Activated naive CD8-positive, alpha-beta T cell treated with anti-CD3 and anti-CD28 coated beads, Interleukin-2, amount 50 U/mL, for 16 hours (primary cell): ENCODE measurements around the gene TIMP3.
"Not testable (repeated sequence)": the region's sequence is repeated elsewhere in the genome, so short reads cannot be mapped to it uniquely, and the experiment has no call there.

ENCODE experiments used
- DNase-seq: peaks from one replicate; pipeline ENCODE4 v3.0.0-alpha.2; 2020; ENCODE audit warnings: low read depth, low spot score

TIMP3 gene

GRCh38 chr22:32854351-32854804, 52.9 kb downstream of the TIMP3 start:
- no peak for DNase-seq

GRCh38 chr22:32855045-32855756, 53.7 kb downstream of the TIMP3 start:
- no peak for DNase-seq

DNA sequence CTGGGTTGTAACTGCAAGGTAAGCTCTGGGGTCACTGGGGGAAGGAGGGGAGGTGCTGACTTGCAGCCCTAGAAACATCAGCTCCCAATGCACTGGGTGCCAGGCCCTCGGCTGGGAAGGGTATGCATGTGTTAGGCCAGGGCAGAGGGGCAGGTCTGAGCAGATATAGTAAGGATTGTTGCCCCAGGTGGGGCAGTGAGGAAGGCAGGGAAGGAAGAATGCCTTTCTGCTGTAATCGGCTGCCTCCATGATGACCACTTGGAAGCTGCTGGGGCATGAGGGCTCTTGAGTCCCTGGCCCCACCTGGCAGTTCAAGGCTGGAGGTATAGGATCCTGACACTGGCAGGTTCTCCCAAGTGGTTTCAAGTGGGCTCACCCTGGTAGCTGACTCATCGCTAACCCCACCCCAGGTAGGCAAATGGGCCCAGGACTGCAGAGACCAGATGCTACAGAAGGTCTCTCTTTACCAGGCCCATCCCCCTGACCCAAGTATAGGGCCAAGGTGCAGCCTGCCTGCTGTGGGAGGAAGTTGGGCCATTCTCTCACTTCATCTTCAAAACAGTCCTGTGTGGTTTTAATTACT, 56.7 kb downstream of the TIMP3 start:
- DNase-seq: no peak

GRCh38 chr22:32858957-32859356, 57.5 kb downstream of the TIMP3 start:
- no peak for DNase-seq

GRCh38 chr22:32859743-32860142, 58.2 kb downstream of the TIMP3 start:
- no peak for DNase-seq

GRCh38 chr22:32861330-32861729, 59.8 kb downstream of the TIMP3 start:
- DNase-seq: no peak

GRCh38 chr22:32862083-32862482, 60.6 kb downstream of the TIMP3 start:
- DNase-seq: no peak

DNA sequence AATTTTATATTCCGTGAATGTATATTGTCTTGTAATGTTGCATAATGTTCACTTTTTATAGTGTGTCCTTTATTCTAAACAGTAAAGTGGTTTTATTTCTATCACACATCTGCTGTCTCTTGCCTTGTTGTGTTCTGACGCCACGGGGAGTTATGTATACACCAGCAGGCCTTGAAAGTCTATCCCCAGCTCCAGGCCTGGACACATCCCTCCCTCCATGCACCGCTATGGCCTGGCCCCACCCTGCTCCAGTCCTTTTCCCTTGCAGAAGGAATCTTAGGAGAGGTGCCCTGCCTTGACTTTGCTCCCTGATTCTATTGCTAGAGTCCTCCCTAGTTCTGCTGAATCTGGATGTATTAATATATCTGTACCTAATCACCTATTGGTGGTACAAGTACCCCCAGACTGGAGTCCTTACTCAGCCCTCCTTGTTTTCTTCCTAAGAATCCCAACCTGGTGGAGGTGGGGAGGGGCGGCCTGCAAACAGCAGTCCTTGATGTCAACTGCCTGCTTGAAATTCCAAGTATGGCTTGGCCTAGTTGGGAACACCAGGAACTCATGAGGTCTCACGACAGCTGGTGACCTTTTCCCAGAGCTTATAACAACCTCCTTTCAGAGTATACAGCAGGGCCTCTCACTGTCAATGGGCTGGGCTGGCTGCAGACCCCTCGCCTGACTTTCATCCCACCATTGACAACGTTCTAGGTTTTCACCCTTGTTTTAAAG, 61.6 kb downstream of the TIMP3 start:
- no peak for DNase-seq

DNA sequence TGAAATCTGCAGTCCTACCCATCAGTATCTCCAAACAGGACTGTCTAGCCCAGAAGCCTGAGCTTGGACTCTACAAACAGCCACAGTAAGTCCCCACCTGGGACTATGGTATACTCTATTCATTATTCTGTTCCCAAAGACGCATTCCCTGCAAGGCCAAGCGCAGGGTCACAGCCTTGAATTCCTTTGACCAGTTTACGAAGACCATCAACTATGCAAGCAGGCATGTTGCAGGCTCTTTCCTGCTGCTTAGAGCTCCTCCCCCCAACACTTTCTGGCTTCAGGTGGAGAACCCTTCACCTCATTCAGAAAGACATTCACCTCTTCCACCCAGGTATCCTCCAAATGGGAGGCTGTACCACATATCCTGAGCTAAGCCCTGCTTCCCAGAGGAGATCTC, 62.5 kb downstream of the TIMP3 start:
- no peak for DNase-seq

DNA sequence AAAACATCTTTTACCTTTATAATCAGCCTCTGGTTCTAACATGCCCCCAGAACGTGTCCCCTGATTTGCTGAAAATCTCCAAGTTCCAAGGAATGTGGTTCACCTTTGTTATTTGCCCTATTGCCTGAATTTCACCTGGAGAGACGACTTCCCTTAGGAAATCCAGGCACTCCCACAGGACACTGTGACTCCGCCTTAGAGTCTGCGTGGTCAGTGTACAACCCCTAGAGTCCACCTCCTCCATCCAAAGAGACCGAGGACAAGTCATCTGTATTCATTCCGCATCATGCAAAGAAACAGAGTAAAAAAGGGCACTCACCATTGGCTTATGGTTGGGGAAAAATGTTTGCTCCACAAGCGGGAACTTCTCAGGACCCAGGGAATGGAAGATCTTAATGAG, 63.1 kb downstream of the TIMP3 start:
- no peak for DNase-seq

GRCh38 chr22:32866953-32867352, 65.4 kb downstream of the TIMP3 start:
- no peak for DNase-seq

- DNase-seq: no peak
These were observed 67.4 kb downstream of the TIMP3 start for GRCh38 chr22:32868946-32869345.

DNA sequence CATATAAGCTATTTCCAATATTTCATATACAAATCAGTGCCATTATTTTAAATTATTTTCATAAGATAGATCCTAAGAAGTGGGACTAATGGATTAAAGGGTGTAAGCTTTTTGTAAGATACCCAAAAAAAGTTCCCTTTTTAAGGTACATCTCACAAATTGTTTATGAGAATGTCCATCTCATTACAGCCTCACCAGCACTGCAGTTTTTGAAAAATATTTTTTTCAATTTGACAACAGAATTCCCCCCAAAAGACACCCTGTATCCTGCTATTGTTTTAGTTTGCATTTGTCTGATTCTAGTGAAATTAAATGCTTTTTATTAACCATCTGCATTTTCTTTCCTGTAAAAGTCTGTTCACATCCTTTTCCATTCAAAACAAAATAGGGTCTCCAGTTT, 69.0 kb downstream of the TIMP3 start:
- DNase-seq: no peak

DNA sequence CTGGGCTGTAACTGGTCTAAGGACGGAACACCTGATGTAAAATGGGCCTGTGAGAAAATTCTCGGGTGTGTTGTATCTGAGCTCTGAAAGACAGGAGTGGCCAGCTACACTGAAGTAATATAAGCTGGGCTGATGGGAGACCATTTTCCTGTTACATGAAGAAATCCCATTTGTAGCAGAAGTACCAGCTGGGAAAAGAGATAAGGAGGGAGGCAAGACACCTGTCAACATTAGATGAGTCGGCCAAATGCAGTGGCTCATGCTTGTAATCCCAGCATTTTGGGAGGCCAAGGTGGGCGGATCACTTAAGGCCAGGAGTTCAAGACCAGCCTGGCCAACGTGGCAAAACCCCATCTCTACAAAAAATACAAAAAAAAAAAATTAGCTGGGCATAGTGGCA, 72.1 kb downstream of the TIMP3 start:
- DNase-seq: not testable (repeated sequence)

- DNase-seq: no peak
These were observed 72.9 kb downstream of the TIMP3 start for GRCh38 chr22:32874385-32874784.

- DNase-seq: no peak
These were observed 73.5 kb downstream of the TIMP3 start for GRCh38 chr22:32874976-32875375.

GRCh38 chr22:32876516-32876915, 75.0 kb downstream of the TIMP3 start:
- DNase-seq: no peak

GRCh38 chr22:32877196-32877595, 75.7 kb downstream of the TIMP3 start:
- DNase-seq: no peak

- no peak for DNase-seq
These were observed 78.0 kb downstream of the TIMP3 start for GRCh38 chr22:32879550-32879949.

GRCh38 chr22:32880061-32880460, 78.6 kb downstream of the TIMP3 start:
- no peak for DNase-seq

DNA sequence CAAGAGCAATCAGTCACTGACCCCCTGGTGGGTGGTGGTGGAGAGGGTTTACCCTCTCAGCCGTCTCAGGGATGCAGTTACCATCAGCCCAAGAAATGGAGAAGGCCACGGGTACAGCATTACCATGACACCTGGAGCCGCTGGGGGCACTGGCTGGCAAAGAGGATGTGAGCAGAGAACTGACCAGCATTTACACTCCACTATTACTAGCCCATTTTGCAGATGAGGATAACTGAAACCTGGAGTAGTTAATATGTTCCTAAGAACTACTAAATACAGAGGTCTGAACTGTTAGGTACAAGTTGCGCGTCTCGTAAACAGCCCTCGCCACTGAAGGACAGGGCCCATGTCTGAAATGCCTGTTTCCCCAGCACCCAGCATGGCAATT, 79.0 kb downstream of the TIMP3 start:
- no peak for DNase-seq

DNA sequence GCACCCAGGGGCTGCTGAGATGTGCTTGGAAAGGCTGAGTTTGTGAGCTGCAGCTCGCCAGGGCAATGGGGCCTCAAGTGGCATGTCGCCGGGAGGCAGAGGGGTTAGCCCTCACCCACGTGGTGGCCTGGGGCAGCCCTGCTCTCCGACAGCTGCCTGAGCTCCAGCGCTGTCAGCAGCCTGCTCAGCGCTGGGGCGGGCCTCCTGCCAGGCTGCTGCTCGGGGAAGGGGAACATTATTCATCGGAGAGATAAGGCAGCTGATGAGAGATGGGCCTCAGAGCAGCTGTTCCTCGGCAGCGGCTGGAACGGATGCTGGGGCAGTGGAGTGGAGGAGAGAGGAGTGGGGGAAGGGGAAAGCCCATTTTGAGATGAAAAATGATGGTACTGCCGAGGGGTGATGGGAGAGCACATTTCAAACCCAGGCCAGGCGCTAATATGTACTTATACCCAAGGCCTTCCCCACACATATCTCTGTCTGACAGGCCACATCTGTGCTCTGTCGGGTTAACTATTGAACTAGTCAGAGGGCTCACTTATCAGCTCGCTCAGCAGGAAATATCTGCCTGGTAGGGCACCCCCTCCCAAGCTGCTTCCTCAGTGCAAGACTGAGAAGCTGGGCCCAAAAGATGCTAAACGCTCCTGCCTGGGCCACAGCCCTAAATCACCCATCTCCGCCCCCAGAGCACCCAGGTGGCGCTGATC, 79.5 kb downstream of the TIMP3 start:
- no peak for DNase-seq
